ENCODE results near the gene KRTAP5-5.

DNA sequence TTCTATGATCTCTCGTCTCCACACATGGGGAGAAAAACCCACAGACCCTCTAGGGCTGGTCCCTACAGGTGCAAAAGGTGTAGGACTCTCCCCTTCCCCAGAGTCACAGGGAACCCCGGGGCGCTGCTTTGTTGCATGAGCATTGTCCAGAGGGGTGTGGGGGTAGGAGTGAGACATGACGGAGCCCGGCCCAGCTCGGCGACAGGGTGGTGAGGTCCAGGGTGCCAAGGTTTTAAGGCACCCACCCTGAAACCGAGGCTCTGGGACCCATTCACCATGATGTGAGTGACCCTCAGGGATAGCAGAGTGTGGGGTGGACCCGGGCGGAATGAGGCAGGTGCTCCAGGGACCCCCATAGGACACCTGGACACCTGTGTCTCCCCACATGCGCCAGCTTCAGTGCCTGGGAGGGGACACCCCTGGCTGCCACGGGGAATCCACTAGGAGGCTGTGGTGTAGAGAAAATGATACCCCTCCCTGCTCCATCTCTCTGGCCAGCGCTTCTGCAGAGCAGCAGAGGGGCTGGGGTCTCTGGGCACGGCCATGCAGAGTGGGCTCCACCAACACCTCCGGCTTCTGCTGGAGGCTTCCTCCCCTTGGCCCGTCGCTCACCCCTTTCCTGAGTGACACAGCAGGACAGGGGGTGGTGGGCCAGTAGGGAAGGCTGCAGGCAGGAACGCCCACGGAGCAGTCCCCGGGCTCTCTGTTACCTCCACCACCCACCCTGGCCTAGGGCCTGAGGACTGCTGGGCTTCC is 15.2 kb downstream of the KRTAP5-5 start:
- TF ChIP-seq, protein P1, sequence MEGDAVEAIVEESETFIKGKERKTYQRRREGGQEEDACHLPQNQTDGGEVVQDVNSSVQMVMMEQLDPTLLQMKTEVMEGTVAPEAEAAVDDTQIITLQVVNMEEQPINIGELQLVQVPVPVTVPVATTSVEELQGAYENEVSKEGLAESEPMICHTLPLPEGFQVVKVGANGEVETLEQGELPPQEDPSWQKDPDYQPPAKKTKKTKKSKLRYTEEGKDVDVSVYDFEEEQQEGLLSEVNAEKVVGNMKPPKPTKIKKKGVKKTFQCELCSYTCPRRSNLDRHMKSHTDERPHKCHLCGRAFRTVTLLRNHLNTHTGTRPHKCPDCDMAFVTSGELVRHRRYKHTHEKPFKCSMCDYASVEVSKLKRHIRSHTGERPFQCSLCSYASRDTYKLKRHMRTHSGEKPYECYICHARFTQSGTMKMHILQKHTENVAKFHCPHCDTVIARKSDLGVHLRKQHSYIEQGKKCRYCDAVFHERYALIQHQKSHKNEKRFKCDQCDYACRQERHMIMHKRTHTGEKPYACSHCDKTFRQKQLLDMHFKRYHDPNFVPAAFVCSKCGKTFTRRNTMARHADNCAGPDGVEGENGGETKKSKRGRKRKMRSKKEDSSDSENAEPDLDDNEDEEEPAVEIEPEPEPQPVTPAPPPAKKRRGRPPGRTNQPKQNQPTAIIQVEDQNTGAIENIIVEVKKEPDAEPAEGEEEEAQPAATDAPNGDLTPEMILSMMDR (conservative IDR thresholded peaks at IDR 0.05; ENCODE audit: low read depth, low read length): no peak
- TF ChIP-seq EZH2 (IDR thresholded peaks at IDR 0.05; ENCODE audit: borderline replicate concordance, low read depth, low read length, poor library complexity, severe bottlenecking): no peak

Data from A673 (cell line).